ENCODE measurements around the gene SCGB1D4.

SCGB1D4 gene

GRCh38 chr11:62267050-62267449 lies 31.8 kb downstream of the SCGB1D4 start:
- Histone ChIP-seq H3K36me3 (ENCODE audit: insufficient read depth, low read length) (no peaks in the 10 kb centered on the region), H3K4me1 (ENCODE audit: insufficient read depth, low read length) (no peaks in the 10 kb centered on the region), H2AFZ (ENCODE audit: low read depth, low read length) (no peak overlapping the region), H3K4me3 (ENCODE audit: low read length) (no peak overlapping the region), H3K27me3 (ENCODE audit: insufficient read depth, low read length) (peaks cover 6% of the 10 kb centered on the region), H3K9me3 (ENCODE audit: low read length) (no peaks in the 10 kb centered on the region)

GRCh38 chr11:62266558-62266957 lies 32.3 kb downstream of the SCGB1D4 start:
- Histone ChIP-seq H3K4me1 (ENCODE audit: insufficient read depth, low read length) (no peaks in the 10 kb centered on the region), H2AFZ (ENCODE audit: low read depth, low read length) (no peak overlapping the region), H3K36me3 (ENCODE audit: insufficient read depth, low read length) (no peaks in the 10 kb centered on the region), H3K9me3 (ENCODE audit: low read length) (no peaks in the 10 kb centered on the region), H3K27me3 (ENCODE audit: insufficient read depth, low read length) (peaks cover 6% of the 10 kb centered on the region), H3K4me3 (ENCODE audit: low read length) (no peak overlapping the region)

GRCh38 chr11:62264004-62264403 lies 34.9 kb downstream of the SCGB1D4 start:
- Histone ChIP-seq H3K27me3 (ENCODE audit: insufficient read depth, low read length) (peaks cover 6% of the 10 kb centered on the region), H3K9me3 (ENCODE audit: low read length) (no peaks in the 10 kb centered on the region), H2AFZ (ENCODE audit: low read depth, low read length) (no peak overlapping the region), H3K4me1 (ENCODE audit: insufficient read depth, low read length) (no peaks in the 10 kb centered on the region), H3K4me3 (ENCODE audit: low read length) (no peak overlapping the region), H3K36me3 (ENCODE audit: insufficient read depth, low read length) (no peaks in the 10 kb centered on the region)

GRCh38 chr11:62260261-62260953 lies 38.5 kb downstream of the SCGB1D4 start:
- no peak overlapping the region for H3K4me3 ChIP-seq (ENCODE audit: low read length)
- peaks cover 3% of the 10 kb centered on the region for H3K27me3 ChIP-seq (ENCODE audit: insufficient read depth, low read length)
- no peak overlapping the region for H2AFZ ChIP-seq (ENCODE audit: low read depth, low read length)
- H3K4me1 ChIP-seq (ENCODE audit: insufficient read depth, low read length): no peaks in the 10 kb centered on the region
- H3K36me3 ChIP-seq (ENCODE audit: insufficient read depth, low read length): no peaks in the 10 kb centered on the region
- H3K9me3 ChIP-seq (ENCODE audit: low read length): no peaks in the 10 kb centered on the region

- Histone ChIP-seq H3K27me3 (ENCODE audit: insufficient read depth, low read length) (no peaks in the 10 kb centered on the region), H3K36me3 (ENCODE audit: insufficient read depth, low read length) (no peaks in the 10 kb centered on the region), H3K9me3 (ENCODE audit: low read length) (peaks cover 9% of the 10 kb centered on the region), H2AFZ (ENCODE audit: low read depth, low read length) (no peak overlapping the region), H3K4me1 (ENCODE audit: insufficient read depth, low read length) (no peaks in the 10 kb centered on the region), H3K4me3 (ENCODE audit: low read length) (no peak overlapping the region)
These were observed 42.6 kb downstream of the SCGB1D4 start for GRCh38 chr11:62256281-62256680.

GRCh38 chr11:62253999-62254542 lies 44.8 kb downstream of the SCGB1D4 start:
- Histone ChIP-seq H3K9me3 (ENCODE audit: low read length) (peaks cover 9% of the 10 kb centered on the region), H3K36me3 (ENCODE audit: insufficient read depth, low read length) (no peaks in the 10 kb centered on the region), H3K4me1 (ENCODE audit: insufficient read depth, low read length) (no peaks in the 10 kb centered on the region), H3K27me3 (ENCODE audit: insufficient read depth, low read length) (no peaks in the 10 kb centered on the region), H2AFZ (ENCODE audit: low read depth, low read length) (no peak overlapping the region), H3K4me3 (ENCODE audit: low read length) (no peak overlapping the region)

GRCh38 chr11:62251698-62252097 lies 47.2 kb downstream of the SCGB1D4 start:
- no peaks in the 10 kb centered on the region for H3K4me1 ChIP-seq (ENCODE audit: insufficient read depth, low read length)
- H3K27me3 ChIP-seq (ENCODE audit: insufficient read depth, low read length): no peaks in the 10 kb centered on the region
- H3K9me3 ChIP-seq (ENCODE audit: low read length): peaks cover 9% of the 10 kb centered on the region
- no peak overlapping the region for H3K4me3 ChIP-seq (ENCODE audit: low read length)
- H2AFZ ChIP-seq (ENCODE audit: low read depth, low read length): no peak overlapping the region
- no peaks in the 10 kb centered on the region for H3K36me3 ChIP-seq (ENCODE audit: insufficient read depth, low read length)
